GM21528 (cell line): ENCODE data around the gene SPDYE3.

ENCODE experiments used
- ATAC-seq: cut with Tn5 transposase; IDR thresholded peaks from one replicate; pipeline ENCODE4 v1.9.1; 2021; ENCODE audit warnings: mild to moderate bottlenecking, moderate library complexity; ENCODE audit not compliant: unreplicated experiment, low FRiP score

SPDYE3 gene

DNA sequence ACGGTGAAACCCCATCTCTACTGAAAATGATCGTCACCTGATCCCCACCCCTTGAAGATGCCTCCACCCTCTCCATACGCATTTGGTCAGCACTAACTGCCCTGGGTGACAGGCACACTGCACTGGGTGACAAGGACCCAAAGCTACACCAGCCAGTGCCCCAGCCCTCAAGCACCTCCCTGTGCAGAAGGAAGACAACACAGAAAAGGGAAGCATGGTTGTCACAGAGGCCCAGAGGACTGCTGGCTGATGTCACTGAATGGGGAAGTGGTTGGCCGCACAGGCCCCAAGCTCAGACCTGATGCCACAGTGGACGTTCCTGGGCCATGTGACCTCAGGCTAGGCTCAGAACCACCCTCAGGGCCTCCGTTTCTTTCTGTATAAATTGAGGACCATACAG is 61.6 kb downstream of the SPDYE3 start:
- ATAC-seq: peak; percentile 53

DNA sequence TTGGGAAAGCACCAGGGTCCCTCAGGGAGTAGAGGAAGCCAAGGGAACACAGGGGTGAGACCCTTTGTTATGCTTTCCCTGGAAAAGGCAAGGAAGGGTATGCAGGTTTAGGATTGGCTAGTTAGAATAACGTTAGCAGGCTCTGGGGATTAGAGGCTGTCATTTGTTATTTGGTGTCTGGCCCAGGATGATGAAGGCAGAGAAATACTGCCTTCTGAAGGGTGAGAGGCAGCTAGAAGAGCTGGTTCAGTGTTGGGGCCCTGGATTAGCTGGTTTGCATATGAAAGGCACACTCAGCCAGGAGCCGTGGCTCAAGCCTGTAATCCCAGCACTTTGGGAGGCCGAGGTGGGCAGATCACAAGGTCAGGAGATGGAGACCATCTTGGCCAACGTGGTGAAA is 62.8 kb downstream of the SPDYE3 start:
- no peak for ATAC-seq

DNA sequence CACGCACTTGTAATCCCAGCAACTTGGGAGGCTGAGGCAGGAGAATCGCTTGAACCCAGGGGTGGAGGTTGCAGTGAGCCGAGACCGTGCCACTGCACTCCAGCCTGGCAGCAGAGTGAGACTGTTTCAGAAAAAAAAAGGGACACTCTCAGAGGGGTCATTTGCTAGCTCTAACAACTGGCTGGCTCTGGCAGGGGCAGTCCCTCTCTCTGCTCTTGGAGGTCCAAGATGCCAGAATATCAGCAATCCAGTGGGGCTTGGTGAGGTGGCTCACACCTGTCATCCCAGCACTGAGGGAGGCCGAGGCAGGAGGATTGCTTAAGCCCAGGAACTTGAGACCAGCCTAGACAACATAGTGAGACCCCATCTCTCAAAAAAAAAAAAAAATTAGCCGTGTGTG is 63.2 kb downstream of the SPDYE3 start:
- no peak for ATAC-seq

DNA sequence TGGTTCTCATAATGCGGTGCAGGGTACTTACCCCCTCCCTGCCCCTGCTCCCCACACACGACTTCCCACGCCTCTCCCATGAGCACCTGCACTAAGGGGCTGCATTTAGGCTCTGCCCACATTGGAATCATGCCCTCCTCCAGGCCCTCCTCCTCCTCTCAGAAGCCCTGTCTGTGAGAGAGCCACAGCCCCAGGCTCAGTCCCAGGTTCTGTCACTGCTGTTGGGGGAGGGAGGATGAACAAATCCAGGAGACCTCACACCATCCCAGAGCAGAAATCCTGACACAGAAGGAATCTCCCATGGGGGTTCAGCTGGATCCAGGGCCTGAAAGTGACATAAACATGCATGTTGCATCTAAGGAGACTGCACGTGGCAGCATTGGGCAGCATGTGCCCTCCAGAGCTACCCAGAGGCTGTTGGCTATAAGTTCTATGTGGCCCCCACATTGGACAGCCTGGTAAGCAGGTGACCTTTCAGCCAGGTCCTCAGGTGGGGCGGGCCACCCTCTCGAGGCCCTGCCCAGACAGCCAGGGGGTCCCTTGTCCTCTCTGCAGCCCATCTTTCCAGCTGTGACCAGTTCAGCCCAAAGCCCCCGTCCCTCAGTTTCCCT is 64.2 kb downstream of the SPDYE3 start:
- no peak for ATAC-seq
